HG02798 (cell line): ENCODE data around the gene APOC4.

Experiments
- ATAC-seq: cut with Tn5 transposase; IDR thresholded peaks from one replicate; pipeline ENCODE4 v1.9.1; 2021; ENCODE audit warnings: mild to moderate bottlenecking; ENCODE audit not compliant: unreplicated experiment, poor library complexity

The APOC4 gene

DNA sequence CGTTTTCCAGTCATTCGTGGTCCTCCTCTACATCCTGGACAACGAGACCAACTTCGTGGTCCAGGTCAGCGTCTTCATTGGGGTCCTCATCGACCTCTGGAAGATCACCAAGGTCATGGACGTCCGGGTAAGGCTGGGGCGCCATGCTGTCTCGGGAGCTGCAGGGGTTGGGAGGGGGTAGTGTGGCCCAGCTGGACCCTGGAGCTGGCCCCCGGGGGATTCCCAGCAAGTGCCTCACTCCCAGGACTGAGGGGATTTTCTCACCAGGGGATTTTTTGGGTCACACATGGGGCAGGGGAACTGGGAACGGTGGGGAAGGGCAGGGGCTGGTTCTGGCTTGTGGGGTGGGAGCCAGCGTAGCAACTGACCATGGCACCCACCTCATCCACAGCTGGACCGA, 48.4 kb downstream of the APOC4 start:
- ATAC-seq = no peak

DNA sequence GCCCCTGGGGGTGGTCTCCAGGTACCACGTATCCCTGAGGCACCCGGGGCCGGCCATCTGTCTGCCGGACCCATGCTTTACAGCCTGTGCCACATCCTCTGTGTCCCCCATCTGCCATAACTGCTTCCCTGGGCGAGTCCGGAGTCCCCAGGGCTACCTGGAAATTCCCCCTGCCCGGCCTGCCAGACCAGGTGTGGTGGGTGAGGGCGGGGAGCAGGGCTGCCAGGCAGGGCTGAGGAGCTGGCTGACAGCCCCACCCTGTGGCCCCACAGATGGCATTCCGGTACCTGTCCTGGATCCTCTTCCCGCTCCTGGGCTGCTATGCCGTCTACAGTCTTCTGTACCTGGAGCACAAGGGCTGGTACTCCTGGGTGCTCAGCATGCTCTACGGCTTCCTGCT, 48.9 kb downstream of the APOC4 start:
- ATAC-seq = no peak

DNA sequence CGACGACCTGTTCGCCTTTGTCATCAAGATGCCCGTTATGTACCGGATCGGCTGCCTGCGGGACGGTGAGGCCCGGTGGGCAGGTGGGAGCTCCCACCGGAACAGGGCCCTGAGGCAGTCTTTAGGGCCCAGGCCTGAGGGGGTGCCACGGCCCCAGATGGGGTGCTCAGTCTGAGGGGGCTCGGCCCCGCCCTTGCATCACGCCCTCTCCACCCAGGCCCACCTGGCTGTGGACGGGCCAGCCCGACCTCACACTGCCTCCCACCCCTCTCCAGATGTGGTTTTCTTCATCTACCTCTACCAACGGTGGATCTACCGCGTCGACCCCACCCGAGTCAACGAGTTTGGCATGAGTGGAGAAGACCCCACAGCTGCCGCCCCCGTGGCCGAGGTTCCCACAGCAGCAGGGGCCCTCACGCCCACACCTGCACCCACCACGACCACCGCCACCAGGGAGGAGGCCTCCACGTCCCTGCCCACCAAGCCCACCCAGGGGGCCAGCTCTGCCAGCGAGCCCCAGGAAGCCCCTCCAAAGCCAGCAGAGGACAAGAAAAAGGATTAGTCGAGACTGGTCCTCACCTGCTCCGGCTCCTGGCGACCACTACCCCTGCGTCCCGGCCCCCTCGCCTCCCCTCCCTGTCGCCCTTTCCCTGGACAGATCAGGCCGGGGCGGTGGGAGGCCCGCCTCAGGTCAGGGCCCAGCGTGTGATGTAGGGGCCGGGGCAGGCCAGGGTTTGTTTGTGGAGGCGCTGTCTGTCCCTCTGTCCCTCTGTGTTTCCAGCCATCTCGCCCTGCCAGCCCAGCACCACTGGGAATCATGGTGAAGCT, 50.5 kb downstream of the APOC4 start:
- ATAC-seq = no peak

DNA sequence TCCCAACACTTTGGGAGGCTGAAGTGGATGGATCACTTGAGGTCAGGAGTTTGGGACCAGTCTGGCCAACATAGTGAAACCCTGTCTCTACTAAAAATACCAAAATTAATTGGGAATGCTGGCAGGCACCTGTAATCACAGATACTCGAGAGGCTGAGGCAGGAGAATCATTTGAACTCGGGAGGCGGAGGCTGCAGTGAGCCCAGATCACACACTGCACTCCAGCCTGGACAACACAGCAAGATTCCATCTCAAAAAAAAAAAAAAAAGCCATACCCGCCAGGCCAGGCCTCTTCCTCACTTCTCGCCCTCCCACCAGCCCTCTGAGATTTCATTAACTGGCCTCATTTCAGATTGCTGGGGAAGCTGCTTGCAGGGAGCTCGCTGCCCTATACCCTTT, 51.5 kb downstream of the APOC4 start:
- no peak for ATAC-seq

DNA sequence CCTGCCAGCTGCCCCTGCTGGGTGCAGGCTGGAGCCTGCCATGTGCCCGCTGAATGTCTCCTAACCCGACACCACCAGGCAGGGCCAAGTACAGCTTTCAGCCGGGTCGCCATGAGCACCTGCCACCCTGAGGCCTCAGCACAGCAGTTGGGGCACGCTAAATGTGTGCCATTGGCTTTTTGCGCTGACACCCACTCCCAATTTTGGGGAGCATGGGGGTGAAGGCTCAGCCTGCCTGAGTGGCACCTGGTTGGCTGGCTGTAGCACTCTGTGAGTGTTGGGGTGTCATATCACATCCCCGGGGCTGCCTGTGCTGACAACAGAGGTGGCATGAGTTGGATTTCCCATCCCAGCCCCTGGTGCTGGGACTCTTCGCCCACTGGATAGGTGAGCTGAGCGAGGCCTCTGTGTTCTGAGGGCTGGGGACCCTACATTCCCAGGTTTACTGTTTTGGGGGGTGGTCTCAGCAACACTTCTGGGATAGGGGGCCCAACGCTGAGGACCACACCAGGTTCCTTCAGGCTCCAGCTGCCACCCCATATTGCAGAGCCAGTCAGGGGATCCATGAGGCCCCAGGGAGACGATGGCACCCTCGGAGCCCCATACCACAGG, 52.0 kb downstream of the APOC4 start:
- no peak for ATAC-seq
